NCI-H446 treated with DMSO at 0.1 percent for 48 hours (cell line): ENCODE measurements around the gene BBS4.
"Not testable (repeated sequence)": the region's sequence is repeated elsewhere in the genome, so short reads cannot be mapped to it uniquely, and the experiment has no call there.

ENCODE experiments used
- DNase-seq: peaks from one replicate; lab custom pipeline; 2025; lab: John Stamatoyannopoulos, UW

The BBS4 gene

GRCh38 chr15:72685925-72686794 is at the start of gene BBS4, which contains the start of gene HIGD2B:
TSS of gene BBS4 (plus strand) at chr15:72686207. CDS start at chr15:72686228, 21 bp downstream.
TSS of gene HIGD2B (minus strand) at chr15:72686182. CDS start at chr15:72676374, 9,808 bp downstream.
- no peak for DNase-seq

- not testable (repeated sequence) for DNase-seq
Measured at GRCh38 chr15:72636519-72637282, 49.3 kb upstream of the BBS4 start.

GRCh38 chr15:72639759-72640483 is 46.1 kb upstream of the BBS4 start:
- DNase-seq: not testable (repeated sequence)

- not testable (repeated sequence) for DNase-seq
Measured at GRCh38 chr15:72642271-72642670, 43.7 kb upstream of the BBS4 start.

- DNase-seq: not testable (repeated sequence)
Measured at GRCh38 chr15:72648631-72649253, 37.3 kb upstream of the BBS4 start.

- DNase-seq: not testable (repeated sequence)
Measured at GRCh38 chr15:72654397-72654796, 31.6 kb upstream of the BBS4 start, which contains the start of gene GOLGA6B. TSS of gene GOLGA6B (plus strand) at chr15:72654697. CDS start at chr15:72654738, 41 bp downstream.

GRCh38 chr15:72656014-72656413 is 30.0 kb upstream of the BBS4 start:
- DNase-seq: not testable (repeated sequence)

- DNase-seq: not testable (repeated sequence)
Measured at GRCh38 chr15:72661081-72661480, 24.9 kb upstream of the BBS4 start.

GRCh38 chr15:72663931-72664330 is 22.1 kb upstream of the BBS4 start:
- DNase-seq: not testable (repeated sequence)

- not testable (repeated sequence) for DNase-seq
Measured at GRCh38 chr15:72665706-72666105, 20.3 kb upstream of the BBS4 start.

GRCh38 chr15:72669803-72670202 is 16.2 kb upstream of the BBS4 start:
- DNase-seq: not testable (repeated sequence)

GRCh38 chr15:72670656-72671352 is 15.2 kb upstream of the BBS4 start:
- not testable (repeated sequence) for DNase-seq

GRCh38 chr15:72671525-72671924 is 14.5 kb upstream of the BBS4 start:
- DNase-seq: no peak

- DNase-seq: no peak
Measured at GRCh38 chr15:72676838-72677237, 9.2 kb upstream of the BBS4 start.

GRCh38 chr15:72680931-72681330 is 5.1 kb upstream of the BBS4 start:
- no peak for DNase-seq

- no peak for DNase-seq
Measured at GRCh38 chr15:72682772-72683171, 3.2 kb upstream of the BBS4 start.

- no peak for DNase-seq
Measured at GRCh38 chr15:72685301-72685924, 594 bp upstream of the BBS4 start.

- no peak for DNase-seq
Measured at GRCh38 chr15:72688697-72689096, 2.7 kb downstream of the BBS4 start.

- no peak for DNase-seq
Measured at GRCh38 chr15:72690938-72691337, 4.9 kb downstream of the BBS4 start.

- no peak for DNase-seq
Measured at GRCh38 chr15:72698938-72699337, 12.9 kb downstream of the BBS4 start.
